T-helper 2 cell treated with Interferon-gamma antibody and Interleukin-4, amounts not matched to agents 5 μg/mL and 100 μg/mL, for 36 hours (primary cell): Measurements from ENCODE around the gene PLS1.

ENCODE experiments used
- DNase-seq: peaks from one replicate; pipeline ENCODE4 v3.0.0; 2021; ENCODE audit warnings: low spot score
- H3K27ac Mint-ChIP-seq: one replicate; pipeline ENCODE4 v1.8.0; 2021; ENCODE audit warnings: mild to moderate bottlenecking, mixed read lengths
- H3K27me3 Mint-ChIP-seq: one replicate; pipeline ENCODE4 v1.8.0; 2021; ENCODE audit warnings: low read depth, mixed read lengths
- H3K36me3 Mint-ChIP-seq: one replicate; pipeline ENCODE4 v1.8.0; 2021; ENCODE audit warnings: low read depth, mixed read lengths
- H3K4me1 Mint-ChIP-seq: one replicate; pipeline ENCODE4 v1.8.0; 2021; ENCODE audit warnings: low read depth, mixed read lengths
- H3K4me3 Mint-ChIP-seq: one replicate; pipeline ENCODE4 v1.8.0; 2022; ENCODE audit warnings: mild to moderate bottlenecking, moderate library complexity, mixed read lengths
- H3K9me3 Mint-ChIP-seq: one replicate; pipeline ENCODE4 v1.8.0; 2021; ENCODE audit warnings: mixed read lengths

The PLS1 gene

GRCh38 chr3:142636664-142637063 is 40.5 kb downstream of the PLS1 start:
- no peak overlapping the region for H3K27ac Mint-ChIP-seq
- no peak overlapping the region for H3K4me3 Mint-ChIP-seq
- H3K36me3 Mint-ChIP-seq, result no peaks in the 10 kb centered on the region
- no peaks in the 10 kb centered on the region for H3K4me1 Mint-ChIP-seq
- no peaks in the 10 kb centered on the region for H3K9me3 Mint-ChIP-seq
- no peak for DNase-seq
- H3K27me3 Mint-ChIP-seq, result peaks cover 2% of the 10 kb centered on the region

DNA sequence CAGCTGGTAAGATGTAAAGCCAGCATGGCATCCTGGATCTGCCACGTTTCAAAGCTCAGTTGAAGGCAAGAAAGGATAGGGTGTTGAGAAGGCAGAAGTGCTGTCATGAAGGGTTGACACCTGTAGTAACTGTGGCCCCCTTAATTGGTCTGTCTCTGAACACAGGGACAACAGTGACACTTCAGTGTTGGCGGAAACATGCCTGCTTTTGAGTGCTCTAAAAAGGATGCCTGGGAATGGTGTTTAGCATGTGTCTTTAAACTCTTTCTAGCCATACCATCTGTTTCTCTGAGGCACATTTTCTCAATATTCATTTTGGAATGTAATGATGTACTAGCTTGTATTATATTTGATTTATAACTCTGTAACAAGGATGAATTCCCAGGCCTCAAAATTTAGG is 42.1 kb downstream of the PLS1 start:
- H3K9me3 Mint-ChIP-seq, result no peaks in the 10 kb centered on the region
- DNase-seq, result no peak
- H3K36me3 Mint-ChIP-seq, result no peaks in the 10 kb centered on the region
- H3K27ac Mint-ChIP-seq, result no peak overlapping the region
- H3K27me3 Mint-ChIP-seq, result peaks cover 2% of the 10 kb centered on the region
- H3K4me1 Mint-ChIP-seq, result no peaks in the 10 kb centered on the region
- no peak overlapping the region for H3K4me3 Mint-ChIP-seq

- no peaks in the 10 kb centered on the region for H3K27me3 Mint-ChIP-seq
- DNase-seq, result no peak
- no peak overlapping the region for H3K27ac Mint-ChIP-seq
- no peaks in the 10 kb centered on the region for H3K36me3 Mint-ChIP-seq
- H3K4me3 Mint-ChIP-seq, result no peak overlapping the region
- no peaks in the 10 kb centered on the region for H3K9me3 Mint-ChIP-seq
- no peaks in the 10 kb centered on the region for H3K4me1 Mint-ChIP-seq
Observed at GRCh38 chr3:142641504-142641903, 45.3 kb downstream of the PLS1 start.

- no peaks in the 10 kb centered on the region for H3K9me3 Mint-ChIP-seq
- H3K4me1 Mint-ChIP-seq, result no peaks in the 10 kb centered on the region
- H3K4me3 Mint-ChIP-seq, result no peak overlapping the region
- no peaks in the 10 kb centered on the region for H3K27me3 Mint-ChIP-seq
- H3K36me3 Mint-ChIP-seq, result no peaks in the 10 kb centered on the region
- DNase-seq, result no peak
- H3K27ac Mint-ChIP-seq, result no peak overlapping the region
Observed at GRCh38 chr3:142642956-142643355, 46.8 kb downstream of the PLS1 start.

- H3K4me3 Mint-ChIP-seq, result no peak overlapping the region
- H3K4me1 Mint-ChIP-seq, result no peaks in the 10 kb centered on the region
- H3K27me3 Mint-ChIP-seq, result no peaks in the 10 kb centered on the region
- no peak for DNase-seq
- H3K9me3 Mint-ChIP-seq, result no peaks in the 10 kb centered on the region
- H3K36me3 Mint-ChIP-seq, result no peaks in the 10 kb centered on the region
- H3K27ac Mint-ChIP-seq, result no peak overlapping the region
Observed at GRCh38 chr3:142644502-142644901, 48.3 kb downstream of the PLS1 start.

DNA sequence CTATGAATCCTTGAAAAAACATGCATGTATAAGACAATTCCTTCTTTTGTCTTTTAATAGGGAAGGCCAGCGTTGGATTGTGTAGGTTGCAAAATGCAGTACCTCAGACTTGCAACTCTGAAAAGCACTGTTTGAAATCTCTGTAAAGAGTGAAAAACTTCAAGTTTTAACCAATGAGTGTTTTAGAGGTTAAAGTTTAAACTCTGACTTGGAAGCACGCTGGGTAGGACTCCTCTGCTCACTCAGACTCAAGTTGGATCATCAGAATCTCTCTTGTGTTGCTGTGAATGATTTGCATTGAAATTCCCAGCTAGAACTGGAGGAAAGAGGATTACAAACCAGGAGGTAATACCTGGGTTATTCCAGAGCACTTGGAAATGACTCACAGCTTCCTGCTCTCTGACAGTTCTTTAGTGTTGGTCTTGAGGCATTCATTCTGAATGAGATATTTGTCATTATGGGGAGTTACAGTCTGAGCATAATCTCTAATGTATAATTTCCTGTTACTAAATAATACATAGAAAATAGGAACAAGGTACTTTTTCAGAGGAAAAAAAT is 49.1 kb downstream of the PLS1 start:
- Mint-ChIP-seq H3K4me3 (no peak overlapping the region), H3K27me3 (no peaks in the 10 kb centered on the region), H3K27ac (no peak overlapping the region), H3K9me3 (no peaks in the 10 kb centered on the region), H3K36me3 (no peaks in the 10 kb centered on the region), H3K4me1 (no peaks in the 10 kb centered on the region)
- no peak for DNase-seq

DNA sequence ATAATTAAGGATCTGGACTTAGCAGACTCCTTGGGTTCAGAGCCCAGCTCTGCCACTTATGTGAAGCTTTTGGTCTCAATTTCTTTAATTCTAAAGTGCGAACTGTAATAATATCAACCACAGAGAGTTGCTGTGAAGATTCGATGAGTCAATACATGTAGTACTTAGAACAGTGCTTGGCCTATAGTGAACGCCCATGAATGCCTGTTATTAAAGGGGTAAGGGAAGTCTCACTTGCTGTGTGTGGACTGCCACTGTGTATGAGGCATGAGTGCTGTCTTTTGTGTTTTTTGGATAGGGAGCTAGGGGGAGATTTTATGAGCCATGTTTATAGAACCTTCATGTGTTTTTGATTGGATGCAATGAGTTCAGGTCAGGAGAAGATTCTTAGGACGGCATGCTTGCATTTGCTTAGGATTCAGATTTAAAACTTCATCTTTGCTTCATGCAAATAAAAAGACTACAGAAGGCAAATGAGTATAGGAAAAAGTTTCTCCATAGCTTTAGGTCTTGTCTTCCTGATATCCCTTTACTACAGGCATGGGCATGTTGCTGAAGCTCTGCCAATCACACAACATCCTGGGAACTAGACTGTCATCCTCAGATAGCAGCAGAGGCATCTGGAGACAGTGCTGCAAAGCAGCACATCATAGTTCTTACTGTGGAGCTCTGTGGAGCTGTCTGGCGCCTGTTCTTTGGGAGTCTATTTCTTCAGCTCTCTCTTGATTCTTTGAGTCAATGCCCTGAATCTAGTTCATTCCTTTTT is 50.0 kb downstream of the PLS1 start:
- no peak overlapping the region for H3K4me3 Mint-ChIP-seq
- H3K9me3 Mint-ChIP-seq, result no peaks in the 10 kb centered on the region
- no peak overlapping the region for H3K27ac Mint-ChIP-seq
- no peaks in the 10 kb centered on the region for H3K36me3 Mint-ChIP-seq
- H3K27me3 Mint-ChIP-seq, result no peaks in the 10 kb centered on the region
- DNase-seq, result no peak
- no peaks in the 10 kb centered on the region for H3K4me1 Mint-ChIP-seq

DNA sequence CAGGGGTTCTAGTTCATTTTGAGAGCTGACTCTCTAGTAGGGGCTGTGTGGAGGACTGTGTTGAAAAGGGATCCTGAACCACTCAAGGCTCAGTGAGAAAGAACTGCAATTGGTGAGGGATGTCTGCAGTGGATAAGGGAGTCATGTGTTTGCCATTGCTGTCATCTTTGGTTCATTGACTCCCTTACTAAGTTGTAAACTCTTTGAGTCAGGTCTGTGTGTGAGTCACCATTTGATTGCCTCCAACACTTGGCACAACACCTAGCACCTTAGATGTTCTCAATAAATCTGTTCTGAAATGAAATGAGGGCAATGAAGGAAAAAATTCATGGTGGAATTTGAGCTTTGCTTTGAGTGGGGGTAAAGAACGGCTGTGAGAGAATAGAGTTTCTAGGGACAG is 51.7 kb downstream of the PLS1 start:
- Mint-ChIP-seq H3K4me3 (no peak overlapping the region), H3K27ac (no peak overlapping the region), H3K4me1 (no peaks in the 10 kb centered on the region), H3K9me3 (no peaks in the 10 kb centered on the region), H3K36me3 (no peaks in the 10 kb centered on the region), H3K27me3 (no peaks in the 10 kb centered on the region)
- DNase-seq, result no peak

DNA sequence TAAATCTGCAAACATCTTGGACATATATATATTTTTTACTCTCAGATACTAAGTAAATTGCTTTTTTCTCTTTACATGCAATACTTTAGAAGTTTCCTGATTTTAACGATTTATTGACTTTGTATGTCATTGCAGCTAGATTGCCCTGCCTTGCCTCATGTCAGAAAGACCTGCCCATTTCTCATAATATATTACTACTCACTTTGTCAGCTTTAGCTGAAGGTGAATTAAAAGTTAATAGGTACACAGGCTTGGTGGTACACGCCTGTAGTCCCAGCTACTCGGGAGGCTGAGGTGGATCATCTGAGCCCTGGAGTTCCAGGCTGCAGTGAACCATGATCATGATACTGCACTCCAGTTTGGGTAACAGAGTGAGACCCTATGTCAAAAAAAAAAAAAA is 52.8 kb downstream of the PLS1 start:
- no peaks in the 10 kb centered on the region for H3K9me3 Mint-ChIP-seq

GRCh38 chr3:142650001-142650693 is 54.0 kb downstream of the PLS1 start:
- Mint-ChIP-seq H3K27ac (no peak overlapping the region), H3K27me3 (no peaks in the 10 kb centered on the region), H3K36me3 (no peaks in the 10 kb centered on the region), H3K9me3 (no peaks in the 10 kb centered on the region), H3K4me1 (no peaks in the 10 kb centered on the region), H3K4me3 (no peak overlapping the region)
- no peak for DNase-seq

More for the DNA sequence above, 52.8 kb downstream of the PLS1 start:
- no peaks in the 10 kb centered on the region for H3K4me1 Mint-ChIP-seq
- no peak overlapping the region for H3K27ac Mint-ChIP-seq
- no peak for DNase-seq
- no peaks in the 10 kb centered on the region for H3K36me3 Mint-ChIP-seq
- H3K27me3 Mint-ChIP-seq, result no peaks in the 10 kb centered on the region
- no peak overlapping the region for H3K4me3 Mint-ChIP-seq

GRCh38 chr3:142651711-142652110 is 55.5 kb downstream of the PLS1 start:
- H3K9me3 Mint-ChIP-seq, result no peaks in the 10 kb centered on the region
- no peak for DNase-seq
- H3K4me3 Mint-ChIP-seq, result no peak overlapping the region
- H3K27me3 Mint-ChIP-seq, result no peaks in the 10 kb centered on the region
- no peaks in the 10 kb centered on the region for H3K36me3 Mint-ChIP-seq
- no peaks in the 10 kb centered on the region for H3K4me1 Mint-ChIP-seq
- no peak overlapping the region for H3K27ac Mint-ChIP-seq

DNA sequence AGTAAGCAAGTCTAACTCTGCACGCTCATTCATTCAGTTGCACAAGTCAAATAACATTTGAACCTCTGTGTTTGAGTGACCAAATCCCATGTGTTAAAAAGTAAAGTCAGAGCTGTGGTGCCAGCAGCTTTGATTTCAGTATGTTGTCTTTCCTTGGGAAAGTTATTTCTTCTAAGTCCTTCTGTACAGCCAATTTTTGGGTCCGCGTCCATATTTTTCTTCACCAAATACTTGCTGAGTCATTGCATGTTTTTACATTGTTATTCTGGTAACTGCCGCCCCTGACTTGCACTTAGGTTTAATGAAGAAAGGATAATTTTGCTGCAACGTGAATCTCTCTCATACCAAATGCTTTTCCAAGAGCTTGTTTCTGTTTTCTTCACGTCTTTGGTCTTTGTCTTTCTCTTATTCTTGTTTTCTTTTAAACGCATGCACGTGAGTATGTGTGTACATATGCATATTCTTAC is 56.7 kb downstream of the PLS1 start:
- Mint-ChIP-seq H3K4me1 (no peaks in the 10 kb centered on the region), H3K27ac (no peak overlapping the region), H3K27me3 (no peaks in the 10 kb centered on the region), H3K9me3 (no peaks in the 10 kb centered on the region), H3K36me3 (no peaks in the 10 kb centered on the region), H3K4me3 (no peak overlapping the region)
- no peak for DNase-seq

DNA sequence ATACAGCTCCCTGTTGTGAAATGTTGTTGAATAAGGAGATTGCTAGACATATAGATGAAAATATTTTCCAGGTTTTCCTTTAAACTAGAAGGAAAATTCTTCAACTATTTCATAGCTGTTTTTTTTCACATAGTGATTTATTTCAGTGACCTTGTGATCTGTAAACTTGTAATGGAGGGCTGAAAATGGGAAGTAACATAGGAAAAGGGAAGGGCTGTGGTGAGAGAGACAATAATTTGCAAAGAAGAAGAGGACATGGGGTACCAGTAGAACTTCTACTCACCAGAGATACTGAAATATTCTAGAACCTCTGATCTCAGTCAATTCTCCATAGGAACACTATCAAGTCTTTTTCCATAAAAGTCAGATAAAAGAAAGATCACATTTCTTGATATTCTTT is 60.4 kb downstream of the PLS1 start:
- no peaks in the 10 kb centered on the region for H3K4me1 Mint-ChIP-seq
- no peaks in the 10 kb centered on the region for H3K27me3 Mint-ChIP-seq
- no peak overlapping the region for H3K4me3 Mint-ChIP-seq
- no peaks in the 10 kb centered on the region for H3K36me3 Mint-ChIP-seq
- no peak for DNase-seq
- H3K27ac Mint-ChIP-seq, result no peak overlapping the region
- H3K9me3 Mint-ChIP-seq, result no peaks in the 10 kb centered on the region

- H3K36me3 Mint-ChIP-seq, result no peaks in the 10 kb centered on the region
- H3K27ac Mint-ChIP-seq, result no peak overlapping the region
- H3K9me3 Mint-ChIP-seq, result no peaks in the 10 kb centered on the region
Observed at GRCh38 chr3:142657033-142657432, 60.8 kb downstream of the PLS1 start.

More at GRCh38 chr3:142657033-142657432, 60.8 kb downstream of the PLS1 start:
- no peaks in the 10 kb centered on the region for H3K4me1 Mint-ChIP-seq
- no peak overlapping the region for H3K4me3 Mint-ChIP-seq
- H3K27me3 Mint-ChIP-seq, result no peaks in the 10 kb centered on the region
- no peak for DNase-seq
